ENCODE measurements around the gene CENPX.

The CENPX gene

DNA sequence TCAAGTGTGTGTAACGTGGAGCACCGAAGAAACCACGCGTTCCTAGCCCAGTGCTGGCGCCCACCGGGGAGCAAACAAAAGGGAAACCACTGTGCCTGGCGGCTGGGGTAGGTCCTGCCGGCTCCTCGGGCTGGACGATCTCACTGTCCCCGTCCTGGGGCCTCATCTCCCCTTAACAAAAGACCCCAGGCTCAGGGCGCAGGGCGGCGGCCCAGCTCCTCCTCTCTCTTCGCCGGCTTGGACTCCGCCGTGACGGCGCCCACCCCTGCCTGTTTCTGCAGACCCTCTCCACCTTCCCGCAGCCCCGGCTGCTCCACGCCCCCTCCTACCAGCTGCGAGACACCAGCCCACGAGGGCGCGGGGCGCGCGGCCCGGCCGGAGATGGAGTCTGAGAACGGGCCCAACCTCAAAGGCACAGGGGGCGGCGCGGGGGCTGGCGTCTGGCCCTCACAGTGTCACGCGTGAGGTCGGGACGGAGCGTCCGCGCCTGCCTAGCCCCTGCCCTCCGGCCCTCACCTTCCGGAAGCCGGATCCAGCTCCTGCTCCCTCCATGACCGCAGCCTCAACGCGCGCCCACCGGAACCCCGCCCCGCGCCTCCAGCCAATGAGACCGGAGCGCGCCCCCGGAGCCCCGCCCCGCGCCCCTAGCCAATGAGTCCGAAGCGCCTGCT is at the start of gene CENPX:
Gene CENPX (minus strand): TSS at position 569 of the 671 bp plus-strand sequence. CDS start 17 bp downstream, at position 552.
- peak; percentile 100 for DNase-seq (ENCODE audit: low spot score)
- TF ChIP-seq, protein P1, sequence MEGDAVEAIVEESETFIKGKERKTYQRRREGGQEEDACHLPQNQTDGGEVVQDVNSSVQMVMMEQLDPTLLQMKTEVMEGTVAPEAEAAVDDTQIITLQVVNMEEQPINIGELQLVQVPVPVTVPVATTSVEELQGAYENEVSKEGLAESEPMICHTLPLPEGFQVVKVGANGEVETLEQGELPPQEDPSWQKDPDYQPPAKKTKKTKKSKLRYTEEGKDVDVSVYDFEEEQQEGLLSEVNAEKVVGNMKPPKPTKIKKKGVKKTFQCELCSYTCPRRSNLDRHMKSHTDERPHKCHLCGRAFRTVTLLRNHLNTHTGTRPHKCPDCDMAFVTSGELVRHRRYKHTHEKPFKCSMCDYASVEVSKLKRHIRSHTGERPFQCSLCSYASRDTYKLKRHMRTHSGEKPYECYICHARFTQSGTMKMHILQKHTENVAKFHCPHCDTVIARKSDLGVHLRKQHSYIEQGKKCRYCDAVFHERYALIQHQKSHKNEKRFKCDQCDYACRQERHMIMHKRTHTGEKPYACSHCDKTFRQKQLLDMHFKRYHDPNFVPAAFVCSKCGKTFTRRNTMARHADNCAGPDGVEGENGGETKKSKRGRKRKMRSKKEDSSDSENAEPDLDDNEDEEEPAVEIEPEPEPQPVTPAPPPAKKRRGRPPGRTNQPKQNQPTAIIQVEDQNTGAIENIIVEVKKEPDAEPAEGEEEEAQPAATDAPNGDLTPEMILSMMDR (IDR thresholded peaks at IDR 0.05; ENCODE audit: extremely low read depth, missing control alignments): no peak

DNA sequence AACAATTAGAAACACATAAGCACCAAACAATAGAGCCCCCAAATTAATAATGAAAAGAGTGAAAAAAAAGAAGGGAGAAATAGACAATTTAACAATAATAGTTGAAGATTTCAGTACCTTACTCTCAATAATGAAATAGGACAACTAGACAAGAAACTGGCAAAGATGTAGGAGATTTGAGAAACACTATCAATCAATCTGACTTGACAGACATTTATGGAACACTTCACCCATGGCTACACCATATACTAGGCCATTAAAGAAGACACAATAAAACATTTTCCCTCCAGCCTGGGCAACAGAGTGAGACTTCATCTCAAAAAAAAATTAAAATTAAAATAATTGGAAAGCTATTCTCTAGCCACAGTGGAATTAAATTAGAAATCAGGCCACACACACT is 47.9 kb upstream of the CENPX start:
- TF ChIP-seq, protein P1 (IDR thresholded peaks at IDR 0.05; ENCODE audit: extremely low read depth, missing control alignments): no peak
- DNase-seq (ENCODE audit: low spot score): no peak

DNA sequence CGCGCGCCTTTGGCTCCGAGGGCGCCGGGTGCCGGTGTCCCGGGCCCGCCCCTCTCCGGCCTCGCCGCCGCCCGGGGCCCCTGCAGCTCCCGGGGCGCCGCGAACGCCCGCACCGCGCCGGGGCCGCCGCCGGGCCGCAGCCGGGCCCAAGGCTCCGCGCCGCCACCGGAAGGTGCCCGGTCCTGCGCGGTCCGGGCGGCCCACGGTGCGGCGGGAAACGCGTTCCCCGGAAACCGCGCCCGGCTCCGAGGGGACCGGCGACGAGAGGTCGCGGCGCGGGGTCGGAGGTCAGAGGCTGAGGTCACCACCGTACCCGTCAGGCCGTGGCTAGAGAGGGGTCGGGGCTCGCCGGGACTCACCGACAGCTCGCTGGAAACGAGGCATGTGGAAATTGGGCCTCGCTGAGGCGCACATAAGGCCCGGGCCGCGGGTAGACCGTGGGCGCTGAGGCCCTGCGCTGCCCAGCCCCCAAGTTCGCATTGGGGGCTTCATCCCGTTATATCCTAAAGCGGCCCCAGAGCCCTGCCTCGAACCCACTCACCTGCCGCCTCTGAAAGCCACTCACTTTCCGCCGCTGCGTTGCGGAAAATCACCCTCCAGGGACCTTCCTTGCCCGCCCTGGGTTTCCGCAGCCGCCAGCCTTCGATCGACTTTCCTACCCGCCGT is 43.1 kb upstream of the CENPX start, which contains the start of gene DUS1L:
Gene DUS1L (minus strand): TSS at position 167 of the 666 bp plus-strand sequence. CDS start 745 bp downstream, outside the sequence.
- TF ChIP-seq, protein P1 (IDR thresholded peaks at IDR 0.05; ENCODE audit: extremely low read depth, missing control alignments): no peak
- peak; percentile 97 for DNase-seq (ENCODE audit: low spot score)

DNA sequence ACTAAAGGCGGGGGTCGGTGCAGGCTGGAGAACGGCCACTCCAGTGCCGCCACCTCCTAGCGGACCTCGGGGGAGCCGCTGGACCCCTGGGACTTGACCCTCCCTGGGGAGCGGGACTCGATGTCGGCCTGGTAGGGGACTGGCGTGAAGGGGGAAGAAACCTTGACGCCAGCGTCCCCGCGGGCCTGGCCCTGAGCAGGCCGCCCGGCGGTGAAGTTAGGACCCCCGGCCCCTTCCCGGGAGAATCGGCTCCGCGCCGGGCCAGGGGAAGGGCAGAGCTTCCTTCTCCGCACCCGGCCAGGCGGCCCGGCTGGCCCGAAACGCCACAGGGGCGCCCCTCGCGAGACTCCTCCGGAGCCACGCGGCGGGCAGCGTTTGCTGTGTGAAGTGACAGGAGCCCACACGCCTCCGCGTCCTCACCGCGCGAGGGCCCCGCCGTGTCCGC is 42.5 kb upstream of the CENPX start:
- TF ChIP-seq, protein P1 (IDR thresholded peaks at IDR 0.05; ENCODE audit: extremely low read depth, missing control alignments): no peak
- no peak for DNase-seq (ENCODE audit: low spot score)

DNA sequence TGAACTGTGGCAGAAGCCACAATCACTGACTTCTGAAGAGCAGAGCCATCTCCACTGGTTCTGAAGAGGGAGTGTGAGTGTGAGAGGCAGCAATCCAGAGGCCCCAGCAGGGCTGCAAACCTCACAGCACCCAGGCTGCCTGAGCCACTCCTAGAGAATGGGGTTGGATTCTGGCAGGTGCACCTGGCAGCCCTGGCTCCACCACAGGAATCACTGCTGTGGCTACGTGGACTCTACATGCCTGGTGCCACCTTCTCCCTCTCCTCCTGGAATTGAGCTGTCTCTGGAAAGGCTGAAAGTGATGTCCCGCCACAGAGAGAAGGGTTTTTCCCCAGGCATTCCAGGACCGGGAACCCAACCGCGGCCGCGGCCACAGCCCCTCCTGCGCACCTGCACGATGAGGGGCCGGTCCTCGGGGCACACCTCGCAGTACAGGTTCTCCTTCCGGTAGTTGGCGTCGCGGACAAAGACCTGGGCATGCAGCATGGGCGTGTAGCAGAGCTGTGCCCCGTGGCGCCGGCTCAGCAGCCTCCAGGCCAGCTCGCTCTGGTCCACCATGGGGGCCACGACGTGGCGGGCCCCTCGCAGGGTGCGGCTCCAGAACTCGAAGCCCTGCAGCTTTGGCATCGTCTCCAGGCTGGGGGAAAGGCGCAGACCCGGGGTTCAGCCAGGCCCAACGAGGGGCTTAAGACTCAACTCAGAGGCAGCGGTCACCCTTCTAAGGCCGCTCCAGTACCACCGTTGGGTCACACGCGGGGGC is 41.9 kb upstream of the CENPX start:
- TF ChIP-seq, protein P1 (IDR thresholded peaks at IDR 0.05; ENCODE audit: extremely low read depth, missing control alignments): no peak
- DNase-seq (ENCODE audit: low spot score): no peak

DNA sequence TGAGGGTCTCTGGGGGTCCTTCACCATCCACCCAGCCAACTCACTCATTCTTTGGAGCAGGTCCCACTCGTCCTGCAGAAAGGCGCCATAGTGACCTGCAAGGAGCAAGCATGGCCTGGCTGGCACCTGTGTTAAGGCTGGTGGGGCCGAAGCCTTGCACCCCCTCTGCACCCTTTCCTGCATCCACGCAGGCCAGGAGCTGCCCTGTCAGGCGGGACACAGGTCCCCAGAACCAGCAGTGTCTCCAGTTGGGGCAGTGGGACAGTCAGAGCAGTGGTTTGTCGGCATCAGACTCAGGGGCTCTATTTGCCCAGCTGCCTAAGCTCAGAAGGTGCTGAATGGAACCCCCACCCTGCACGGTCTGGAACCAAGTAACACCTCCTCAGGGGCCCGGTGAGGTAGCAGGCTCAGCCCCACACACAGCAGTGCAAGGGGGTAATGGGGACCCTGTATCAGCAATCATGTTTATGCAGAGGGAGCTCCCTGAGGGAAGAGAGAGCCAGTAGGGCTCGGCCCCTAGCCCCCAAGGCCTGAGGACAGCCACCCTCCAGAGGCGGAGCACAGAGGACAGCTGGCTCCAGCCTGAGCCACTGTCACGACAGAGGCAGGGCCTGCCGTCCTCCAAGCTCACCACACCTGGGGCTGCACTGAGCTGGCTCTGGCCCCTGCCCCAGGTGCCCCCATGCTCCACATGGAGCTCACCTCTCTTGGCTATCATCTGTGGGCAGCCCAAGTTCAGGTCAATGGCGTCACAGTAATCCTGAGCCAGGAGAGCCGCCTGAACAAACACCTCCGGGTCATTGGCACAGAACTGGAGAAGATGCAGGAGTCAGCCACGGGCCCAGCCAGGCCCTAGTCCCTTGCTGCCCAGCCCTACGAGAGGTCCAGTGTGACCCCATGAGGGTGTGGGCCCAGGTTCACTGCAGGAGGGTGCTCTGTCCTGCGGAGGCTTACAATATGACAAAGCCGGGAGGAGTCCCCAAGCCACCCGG is 41.0 kb upstream of the CENPX start:
- TF ChIP-seq, protein P1 (IDR thresholded peaks at IDR 0.05; ENCODE audit: extremely low read depth, missing control alignments): no peak
- no peak for DNase-seq (ENCODE audit: low spot score)
